H1 (cell line): ENCODE measurements around the gene FAM120B. TPM values are rescaled to one million over a fixed set of nuclear protein-coding genes. Genes with fewer than 3 reads are reported as not detected.

Experiments used
- CTCF ChIA-PET: fragments of 300-600 bp; sonication (Branson Sonifier 250); formaldehyde crosslinking; loops from one replicate; lab custom pipeline; 2021; ENCODE audit not compliant: partially characterized antibody; lab: Charles Lee
- POLR2A ChIA-PET: fragments of 300-600 bp; sonication (Branson Sonifier 250); formaldehyde crosslinking; loops from one replicate; lab custom pipeline; 2021; ENCODE audit warnings: inconsistent platforms; ENCODE audit not compliant: partially characterized antibody; lab: Charles Lee
- DNase-seq, 2 experiments: peaks; one replicate each; pipeline versions ENCODE4 v3.0.0 to v3.0.0-alpha.2; 2010 to 2022; ENCODE audit warnings: low spot score in 2 of 2, low read depth in 1 of 2, mixed read lengths in 1 of 2
- FAIRE-seq: peaks from 2 replicates; lab custom pipeline; 2011; peaks lifted over from hg19 to GRCh38; lab: Jason Lieb, UNC
- H2AFZ ChIP-seq: 2 replicates; pipeline ENCODE4 v1.8.1; 2012; ENCODE audit warnings: low read length, inconsistent platforms
- H2AK5ac ChIP-seq: 2 replicates; pipeline ENCODE4 v1.6.1; 2013; ENCODE audit warnings: low read depth, low read length
- H2BK120ac ChIP-seq: replicated peaks from 2 replicates; pipeline ENCODE3; 2013; ENCODE audit warnings: low read depth, low read length, inconsistent platforms
- H2BK12ac ChIP-seq: 2 replicates; pipeline ENCODE4 v1.6.1; 2013; ENCODE audit warnings: low read depth, low read length
- H2BK15ac ChIP-seq: 2 replicates; pipeline ENCODE4 v1.6.1; 2013; ENCODE audit warnings: low read length
- H2BK20ac ChIP-seq: 2 replicates; pipeline ENCODE4 v1.6.1; 2013; ENCODE audit warnings: low read length
- H2BK5ac ChIP-seq: 2 replicates; pipeline ENCODE4 v1.6.1; 2013; ENCODE audit warnings: low read depth, low read length
- H3K14ac ChIP-seq: 2 replicates; pipeline ENCODE4 v1.6.1; 2013; ENCODE audit warnings: inconsistent platforms; ENCODE audit not compliant: insufficient read length
- H3K18ac ChIP-seq: 2 replicates; pipeline ENCODE4 v1.6.1; 2013; ENCODE audit warnings: low read length; ENCODE audit errors: extremely low read depth
- H3K23ac ChIP-seq: 2 replicates; pipeline ENCODE4 v1.6.1; 2013; ENCODE audit warnings: inconsistent platforms; ENCODE audit not compliant: insufficient read length
- H3K23me2 ChIP-seq: 2 replicates; pipeline ENCODE4 v1.6.1; 2013; ENCODE audit warnings: low read depth, low read length
- H3K27ac ChIP-seq: 2 replicates; pipeline ENCODE4 v1.6.1; 2011; ENCODE audit warnings: low read depth, low read length, inconsistent platforms
- H3K27me3 ChIP-seq, 4 experiments: replicated peaks in 1 of 4; 1 replicate in 1 of 4; 2 replicates in 3 of 4; pipeline versions ENCODE4 v1.6.1 to v1.8.1; 2011 to 2013; ENCODE audit warnings: low read length in 3 of 4, mild to moderate bottlenecking in 3 of 4, inconsistent platforms in 2 of 4, mixed read lengths in 2 of 4, moderate library complexity in 1 of 4; ENCODE audit not compliant: control insufficient read depth in 3 of 4, insufficient read depth in 3 of 4; ENCODE audit errors: extremely low read depth in 1 of 4
- H3K36me3 ChIP-seq, 4 experiments: 2 replicates each; pipeline versions ENCODE4 v1.6.1 to v1.8.1; 2011 to 2013; ENCODE audit warnings: mild to moderate bottlenecking in 4 of 4, low read length in 3 of 4, moderate library complexity in 2 of 4, control low read depth in 1 of 4, inconsistent platforms in 1 of 4; ENCODE audit not compliant: insufficient read depth in 4 of 4, control insufficient read depth in 2 of 4
- H3K4ac ChIP-seq: replicated peaks from 2 replicates; pipeline ENCODE3; 2013; ENCODE audit warnings: low read length, low read depth, mixed read lengths, inconsistent platforms; ENCODE audit not compliant: insufficient read length
- H3K4me1 ChIP-seq, 4 experiments: replicated peaks in 1 of 4; 1 replicate in 1 of 4; 2 replicates in 3 of 4; pipeline versions ENCODE4 v1.6.1 to v1.8.1; 2011 to 2013; ENCODE audit warnings: low read length in 3 of 4, inconsistent platforms in 2 of 4, mixed read lengths in 1 of 4; ENCODE audit not compliant: insufficient read depth in 4 of 4, control insufficient read depth in 3 of 4
- H3K4me2 ChIP-seq, 2 experiments: 2 replicates each; pipeline versions ENCODE4 v1.6.1 to v1.8.1; 2011 to 2013; ENCODE audit warnings: low read depth in 2 of 2, low read length in 2 of 2, control low read depth in 1 of 2, inconsistent platforms in 1 of 2, mild to moderate bottlenecking in 1 of 2; ENCODE audit not compliant: insufficient read depth in 1 of 2
- H3K4me3 ChIP-seq, 4 experiments: fragments of 200-600, 300-600 bp in 1 of 4; sonication (generic), shearing (Covaris generic), sonication (Bioruptor Twin) in 1 of 4; 2 replicates each; pipeline versions ENCODE4 v1.5.1 to v1.8.1; 2011 to 2016; ENCODE audit warnings: low read length in 4 of 4, low read depth in 3 of 4, control low read depth in 2 of 4, inconsistent platforms in 2 of 4, mild to moderate bottlenecking in 2 of 4, mixed read lengths in 1 of 4, moderate library complexity in 1 of 4; ENCODE audit not compliant: insufficient read depth in 2 of 4; ENCODE audit errors: extremely low read depth in 1 of 4
- H3K56ac ChIP-seq: replicated peaks from 2 replicates; pipeline ENCODE3; 2013; ENCODE audit warnings: low read depth, mild to moderate bottlenecking, mixed read lengths, low read length, inconsistent platforms; ENCODE audit not compliant: insufficient read length
- H3K79me1 ChIP-seq: 2 replicates; pipeline ENCODE4 v1.6.1; 2013; ENCODE audit warnings: low read depth, low read length, control low read depth
- H3K79me2 ChIP-seq, 2 experiments: 2 replicates each; pipeline versions ENCODE4 v1.6.1 to v1.8.1; 2012 to 2013; ENCODE audit warnings: low read length in 2 of 2, mild to moderate bottlenecking in 2 of 2, inconsistent platforms in 1 of 2; ENCODE audit not compliant: insufficient read depth in 2 of 2, control insufficient read depth in 1 of 2
- H3K9ac ChIP-seq, 4 experiments: replicated peaks in 1 of 4; 1 replicate in 1 of 4; 2 replicates in 3 of 4; pipeline versions ENCODE4 v1.6.1 to v1.8.1; 2011 to 2013; ENCODE audit warnings: low read depth in 3 of 4, low read length in 3 of 4, control low read depth in 2 of 4, mild to moderate bottlenecking in 2 of 4, moderate library complexity in 2 of 4, inconsistent platforms in 1 of 4; ENCODE audit errors: extremely low read depth in 1 of 4
- H3K9me3 ChIP-seq, 2 experiments: 2 replicates each; pipeline versions ENCODE4 v1.6.1 to v1.8.1; 2012 to 2013; ENCODE audit warnings: mild to moderate bottlenecking in 2 of 2, moderate library complexity in 2 of 2, control low read depth in 1 of 2, inconsistent platforms in 1 of 2, low read depth in 1 of 2, low read length in 1 of 2, mixed read lengths in 1 of 2; ENCODE audit not compliant: insufficient read depth in 2 of 2
- H4K20me1 ChIP-seq, 2 experiments: replicated peaks in 1 of 2; 2 replicates each; pipeline versions ENCODE3 to v1.8.1; 2011 to 2013; ENCODE audit warnings: inconsistent platforms in 2 of 2, low read length in 2 of 2, mild to moderate bottlenecking in 1 of 2; ENCODE audit not compliant: insufficient read depth in 2 of 2, control insufficient read depth in 1 of 2
- H4K5ac ChIP-seq: 2 replicates; pipeline ENCODE4 v1.6.1; 2013; ENCODE audit warnings: low read length, low read depth, mixed read lengths, inconsistent platforms; ENCODE audit not compliant: insufficient read length
- H4K8ac ChIP-seq: 2 replicates; pipeline ENCODE4 v1.8.0; 2013; ENCODE audit warnings: mild to moderate bottlenecking, moderate library complexity, low read length, inconsistent platforms; ENCODE audit not compliant: insufficient read depth; ENCODE audit errors: extremely low read depth
- H4K91ac ChIP-seq: replicated peaks from 2 replicates; pipeline ENCODE3; 2013; ENCODE audit warnings: low read length, mixed read lengths, inconsistent platforms; ENCODE audit not compliant: insufficient read length
- BCL11A ChIP-seq, 2 experiments: IDR thresholded peaks; one replicate each; pipeline ENCODE4 v1.6.1; 2011; ENCODE audit warnings: low read depth in 2 of 2, low read length in 2 of 2, mild to moderate bottlenecking in 2 of 2
- BRCA1 ChIP-seq: IDR thresholded peaks from 2 replicates; pipeline ENCODE4 v1.6.1; 2012; ENCODE audit warnings: low read depth, low read length, improper control_type of control experiment
- CEBPB ChIP-seq: IDR thresholded peaks from 2 replicates; pipeline ENCODE4 v1.6.1; 2012; ENCODE audit warnings: low read depth, low read length
- EGR1 ChIP-seq: IDR thresholded peaks from 2 replicates; pipeline ENCODE4 v1.6.1; 2011; ENCODE audit warnings: low read depth, low read length, borderline replicate concordance
- JUND ChIP-seq: IDR thresholded peaks from 2 replicates; pipeline ENCODE4 v1.6.1; 2011; ENCODE audit warnings: mild to moderate bottlenecking, improper control_type of control experiment, low read length
- POLR2A ChIP-seq, 2 experiments: IDR thresholded peaks; 1 replicate in 1 of 2; 2 replicates in 1 of 2; pipeline ENCODE4 v1.6.1; 2011; ENCODE audit warnings: low read depth in 2 of 2, low read length in 2 of 2, mild to moderate bottlenecking in 2 of 2; ENCODE audit errors: control extremely low read depth in 1 of 2
- SIN3A ChIP-seq, 2 experiments: IDR thresholded peaks in 1 of 2; conservative IDR thresholded peaks in 1 of 2; 2 replicates each; pipeline ENCODE4 v1.6.1; 2011 to 2012; ENCODE audit warnings: low read length in 2 of 2, improper control_type of control experiment in 1 of 2, low read depth in 1 of 2, mild to moderate bottlenecking in 1 of 2
- SP2 ChIP-seq: IDR thresholded peaks from 2 replicates; pipeline ENCODE4 v1.6.1; 2012; ENCODE audit warnings: mild to moderate bottlenecking, low read length, inconsistent platforms
- TAF1 ChIP-seq: IDR thresholded peaks from 2 replicates; pipeline ENCODE4 v1.6.1; 2011; ENCODE audit warnings: mild to moderate bottlenecking, low read depth, low read length
- ZNF274 ChIP-seq: IDR thresholded peaks from 2 replicates; pipeline ENCODE4 v1.7.0; 2012; ENCODE audit warnings: low read length, borderline replicate concordance; ENCODE audit errors: extremely low read depth
- WGBS, 2 experiments: shearing (Covaris generic) in 1 of 2; methylation state at CpG; one replicate each; pipeline versions ENCODE4 v1.1.6 to v1.1.7; 2013 to 2015; ENCODE audit warnings: low lambda C conversion rate in 2 of 2, mixed read lengths in 2 of 2, inconsistent platforms in 1 of 2, low coverage in 1 of 2, missing lambda C conversion rate in 1 of 2; ENCODE audit not compliant: insufficient replicate concordance in 2 of 2, insufficient coverage in 1 of 2, insufficient read length in 1 of 2; ENCODE audit errors: extremely low coverage in 1 of 2, missing lambda C conversion rate in 1 of 2; 5-methylcytosine and 5-hydroxymethylcytosine counted together
- polyA plus RNA-seq, 7 experiments: library from polyadenylated mRNA; depleted of rRNA in 3 of 7; stranded (reverse) in 5 of 7; unstranded in 2 of 7; fragments of >200 nt in 5 of 7; fragments of 200-250 nt in 2 of 7; gene quantifications; 1 replicate in 5 of 7; 2 replicates in 1 of 7; 4 replicates in 1 of 7; pipeline versions ENCODE4 v1.2.1 to v1.2.3, GENCODE V29; 2011 to 2013; ENCODE audit warnings: missing spikeins in 2 of 7, mixed read lengths in 2 of 7
- total RNA-seq: library from RNA; stranded (reverse); fragmentation: NEBNext Ultra II Directional; extraction: Animal tissue kit (Norgen Biotek cat#: 25700); gene quantifications from 2 replicates; pipeline ENCODE4 v1.2.1, GENCODE V29; 2021

The FAM120B gene
- total and polyA plus RNA-seq, 2 of the 8 experiments (the other 6 are each of a cell fraction or from before 2014, with no cell fraction given), result 5.1 to 12.5 TPM

GRCh38 chr6:170360476-170360875, 53.9 kb downstream of the FAM120B start:
- ChIA-PET CTCF (interaction anchor here (1.1 kb wide), 1 partner anchor 129 kb away, joined by 3 read pairs; no protein-coding TSS in a partner anchor), POLR2A (no interaction called here)
- Histone ChIP-seq H2AFZ (no peak overlapping the region), H3K14ac (no peak overlapping the region), H4K8ac (no peak overlapping the region), H3K79me2 (no peaks in the 10 kb centered on the region), H2BK12ac (no peak overlapping the region), H3K27ac (no peak overlapping the region), H3K18ac (no peak overlapping the region), H3K56ac (no peak overlapping the region), H3K4me1 (no peaks in the 10 kb centered on the region; a peak in 1 of 7 replicates)
- no peak for DNase-seq
- TF ChIP-seq ZNF274 (no peak), POLR2A (IDR thresholded peaks at IDR 0.05; ENCODE audit: control extremely low read depth in 1 of 2, low read depth in 2 of 2, low read length in 2 of 2) (no peak), BCL11A (IDR thresholded peaks at IDR 0.05; ENCODE audit: low read depth in 2 of 2, low read length in 2 of 2) (no peak), BRCA1 (no peak), TAF1 (no peak), JUND (no peak), SIN3A (conservative IDR thresholded peaks at IDR 0.05 in 1 of 2, IDR thresholded peaks at IDR 0.05 in 1 of 2; ENCODE audit: low read depth in 1 of 2, low read length in 2 of 2) (no peak), EGR1 (no peak), CEBPB (no peak), SP2 (no peak)
- TF ChIP-seq, all 59 proteins: peak for 0
- H3K9ac ChIP-seq, result no peak overlapping the region
- no peak overlapping the region for H2BK20ac ChIP-seq
- H3K27me3 ChIP-seq, result no peaks in the 10 kb centered on the region
- H3K4me2 ChIP-seq, result no peak overlapping the region
- H2BK120ac ChIP-seq, result no peak overlapping the region
- H3K9me3 ChIP-seq, result no peaks in the 10 kb centered on the region
- H2BK5ac ChIP-seq, result no peak overlapping the region
- no peak overlapping the region for H2BK15ac ChIP-seq
- no peaks in the 10 kb centered on the region for H3K23me2 ChIP-seq
- no peak overlapping the region for H3K4ac ChIP-seq
- H3K79me1 ChIP-seq, result no peaks in the 10 kb centered on the region; the same call in 1 of the 2 replicates
- H4K5ac ChIP-seq, result no peak overlapping the region
- WGBS, 2 experiments, result 92% methylated on average over 5 of the region's 5 CpGs; no CpG with 5 or more reads in 1 of the 2 experiments
- H3K23ac ChIP-seq, result no peak overlapping the region
- no peak overlapping the region for H2AK5ac ChIP-seq
- H4K91ac ChIP-seq, result no peak overlapping the region
- FAIRE-seq, result no peak
- H3K4me3 ChIP-seq, result no peak overlapping the region
- H3K36me3 ChIP-seq, result peaks cover 0 to 5% (median 0%) of the 10 kb centered on the region in 4 experiments; a peak in 2 of 8 replicates
- peaks cover 0 to 5% of the 10 kb centered on the region in 2 experiments for H4K20me1 ChIP-seq
